ENCODE measurements around the gene ELMO1.
"Not testable (repeated sequence)": the region's sequence is repeated elsewhere in the genome, so short reads cannot be mapped to it uniquely, and the experiment has no call there.

Gene ELMO1

GRCh38 chr7:36999626-37000485 is 448.8 kb downstream of the ELMO1 start:
- no peak for DNase-seq

GRCh38 chr7:36995776-36996175 is 452.9 kb downstream of the ELMO1 start:
- DNase-seq = no peak

- DNase-seq = no peak
Measured at GRCh38 chr7:36994456-36995112, 454.1 kb downstream of the ELMO1 start.

- peak; percentile 33 to 62 for DNase-seq
Measured at GRCh38 chr7:36986948-36987724, 461.5 kb downstream of the ELMO1 start.

GRCh38 chr7:36986511-36986933 is 462.1 kb downstream of the ELMO1 start:
- DNase-seq = no peak

- DNase-seq = no peak
Measured at GRCh38 chr7:36985866-36986400, 462.7 kb downstream of the ELMO1 start.

- DNase-seq = no peak
Measured at GRCh38 chr7:36985316-36985715, 463.3 kb downstream of the ELMO1 start.

GRCh38 chr7:36984710-36985312 is 463.9 kb downstream of the ELMO1 start:
- DNase-seq = no peak

GRCh38 chr7:36984041-36984521 is 464.6 kb downstream of the ELMO1 start:
- no peak for DNase-seq

- no peak for DNase-seq
Measured at GRCh38 chr7:36982766-36983165, 465.9 kb downstream of the ELMO1 start.

- no peak for DNase-seq
Measured at GRCh38 chr7:36979810-36980248, 468.8 kb downstream of the ELMO1 start.

- DNase-seq = no peak
Measured at GRCh38 chr7:36978461-36978860, 470.2 kb downstream of the ELMO1 start.

- no peak for DNase-seq
Measured at GRCh38 chr7:36977878-36978277, 470.8 kb downstream of the ELMO1 start.

- not testable (repeated sequence) for DNase-seq
Measured at GRCh38 chr7:36973534-36973933, 475.1 kb downstream of the ELMO1 start.

- no peak for DNase-seq
Measured at GRCh38 chr7:36972140-36972518, 476.5 kb downstream of the ELMO1 start.

GRCh38 chr7:36971515-36972139 is 477.0 kb downstream of the ELMO1 start:
- DNase-seq = no peak

- no peak for DNase-seq
Measured at GRCh38 chr7:36970551-36971514, 477.8 kb downstream of the ELMO1 start.

GRCh38 chr7:36969376-36969775 is 479.3 kb downstream of the ELMO1 start:
- no peak for DNase-seq

GRCh38 chr7:36967387-36967786 is 481.3 kb downstream of the ELMO1 start:
- DNase-seq = no peak

- DNase-seq = no peak
Measured at GRCh38 chr7:36966636-36967035, 482.0 kb downstream of the ELMO1 start.

- no peak for DNase-seq
Measured at GRCh38 chr7:36966039-36966438, 482.6 kb downstream of the ELMO1 start.

Measured in activated CD4-positive, alpha-beta T cell treated with anti-CD3 and anti-CD28 coated beads for 4 hours (primary cell).